CD4-positive, alpha-beta T cell treated with Interleukin-6 at 100 ng/mL for 8 hours (primary cell): ENCODE measurements around the gene ABCA2.

Experiments
- DNase-seq: peaks from one replicate; pipeline ENCODE4 v3.0.0-alpha.2; 2020; ENCODE audit warnings: mixed read lengths, low spot score

The ABCA2 gene

DNA sequence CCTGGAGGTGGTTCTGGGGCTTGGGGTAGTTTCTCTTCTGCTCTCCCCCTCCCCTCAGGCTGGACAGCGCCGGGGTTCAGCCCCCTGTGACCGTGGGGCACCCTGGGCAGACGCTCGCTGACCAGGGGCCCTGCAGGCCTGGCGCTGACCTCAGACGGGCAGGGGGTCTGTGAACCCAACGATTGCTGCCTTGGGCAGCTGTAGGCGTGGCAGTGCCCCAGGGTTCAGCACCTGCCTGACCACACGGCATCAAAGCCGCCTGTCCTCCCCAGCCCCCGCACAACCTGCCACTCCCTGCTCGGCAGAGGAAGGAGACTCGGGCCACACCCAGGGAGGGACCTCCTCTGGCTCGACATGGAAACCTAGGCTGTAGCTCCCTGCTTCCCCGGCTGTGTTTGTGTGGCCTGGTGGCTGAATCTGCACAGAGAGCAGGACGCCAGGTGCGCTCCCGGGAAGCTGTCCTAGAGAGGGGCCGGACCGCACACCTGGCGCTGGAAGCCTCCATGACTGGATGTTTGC, 63.8 kb downstream of the ABCA2 start:
- DNase-seq, result no peak

DNA sequence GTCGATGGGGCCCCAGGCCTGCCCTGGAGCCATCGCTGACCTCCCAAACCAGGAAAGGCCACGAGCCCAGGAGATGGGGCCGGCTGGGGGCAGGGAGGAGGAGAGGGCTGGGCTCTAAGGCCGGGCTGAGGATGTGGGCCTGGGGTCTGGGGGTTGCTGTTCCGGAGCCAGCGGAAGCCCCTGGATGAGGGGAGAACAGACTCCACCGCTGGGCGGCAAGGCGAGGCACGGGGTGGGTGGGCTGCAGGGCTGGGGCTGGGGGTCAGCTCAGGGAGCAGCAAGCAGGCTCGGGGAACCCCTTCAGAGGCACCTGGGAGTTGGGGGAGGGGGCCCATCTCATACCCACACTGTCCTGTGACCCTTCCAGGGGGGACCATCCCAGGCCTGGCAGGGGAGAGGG, 64.3 kb downstream of the ABCA2 start:
- no peak for DNase-seq

DNA sequence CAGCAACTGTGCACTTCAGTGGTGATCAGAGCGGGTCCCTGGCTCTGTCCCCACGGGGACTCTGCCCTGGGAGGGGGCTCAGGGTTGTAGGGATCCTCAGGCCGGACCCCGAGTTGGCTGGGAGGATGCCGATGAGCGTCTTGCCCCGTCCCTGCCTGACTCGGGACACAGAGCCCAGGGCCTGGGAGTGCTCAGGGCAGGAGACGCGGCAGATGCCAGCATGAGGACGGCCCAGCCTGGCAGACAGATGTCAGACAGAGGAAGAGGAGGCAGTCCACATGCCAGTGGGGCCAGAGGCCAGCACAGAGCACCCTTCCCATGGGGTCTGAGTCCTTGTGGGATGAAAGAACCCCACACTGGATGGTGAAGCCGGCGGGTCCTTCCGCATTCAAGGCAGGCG, 64.7 kb downstream of the ABCA2 start:
- no peak for DNase-seq

DNA sequence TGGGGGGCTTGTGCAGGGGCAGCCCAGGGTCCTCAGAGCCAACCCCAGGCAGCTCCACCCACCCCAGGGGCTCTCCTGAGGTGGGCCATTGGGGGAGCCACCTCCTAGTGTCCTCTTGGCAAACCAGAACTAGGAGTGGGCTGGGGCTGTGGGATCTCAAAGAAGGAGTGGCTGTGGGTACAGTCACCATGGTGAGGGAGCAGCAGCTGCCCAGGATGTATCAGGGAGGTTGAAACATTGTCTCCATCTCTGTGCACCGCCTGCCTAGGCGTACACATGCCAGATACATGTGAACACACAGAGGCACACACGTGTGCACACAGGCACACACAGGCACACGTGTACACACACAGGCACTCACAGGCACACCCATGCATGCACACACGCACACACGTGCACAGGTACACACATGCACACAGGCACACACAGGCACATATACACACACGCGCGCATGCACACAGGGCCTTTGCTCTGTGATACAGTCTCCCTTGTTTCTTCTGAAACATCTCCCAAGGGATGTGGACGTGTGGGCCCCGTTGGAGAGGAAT, 65.3 kb downstream of the ABCA2 start:
- no peak for DNase-seq

DNA sequence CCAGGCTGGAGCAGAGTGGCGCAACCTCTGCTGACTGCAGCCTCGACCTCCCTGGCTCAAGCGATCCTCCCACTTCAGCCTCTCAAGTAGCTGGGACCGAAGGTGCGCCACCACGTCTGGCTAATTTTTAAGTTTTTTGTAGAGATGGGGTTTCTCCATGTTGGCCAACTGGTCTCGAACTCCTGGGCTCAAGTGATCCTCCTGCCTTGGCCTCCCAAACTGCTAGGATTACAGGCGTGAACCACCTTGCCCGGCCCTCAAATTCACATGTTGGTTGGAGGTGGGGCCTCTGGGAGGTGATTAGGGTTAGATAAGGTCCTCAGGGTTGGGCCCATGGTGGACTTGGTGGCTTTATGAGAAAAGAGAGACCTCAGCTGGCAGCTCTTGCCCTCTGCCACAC, 65.9 kb downstream of the ABCA2 start:
- DNase-seq, result no peak

DNA sequence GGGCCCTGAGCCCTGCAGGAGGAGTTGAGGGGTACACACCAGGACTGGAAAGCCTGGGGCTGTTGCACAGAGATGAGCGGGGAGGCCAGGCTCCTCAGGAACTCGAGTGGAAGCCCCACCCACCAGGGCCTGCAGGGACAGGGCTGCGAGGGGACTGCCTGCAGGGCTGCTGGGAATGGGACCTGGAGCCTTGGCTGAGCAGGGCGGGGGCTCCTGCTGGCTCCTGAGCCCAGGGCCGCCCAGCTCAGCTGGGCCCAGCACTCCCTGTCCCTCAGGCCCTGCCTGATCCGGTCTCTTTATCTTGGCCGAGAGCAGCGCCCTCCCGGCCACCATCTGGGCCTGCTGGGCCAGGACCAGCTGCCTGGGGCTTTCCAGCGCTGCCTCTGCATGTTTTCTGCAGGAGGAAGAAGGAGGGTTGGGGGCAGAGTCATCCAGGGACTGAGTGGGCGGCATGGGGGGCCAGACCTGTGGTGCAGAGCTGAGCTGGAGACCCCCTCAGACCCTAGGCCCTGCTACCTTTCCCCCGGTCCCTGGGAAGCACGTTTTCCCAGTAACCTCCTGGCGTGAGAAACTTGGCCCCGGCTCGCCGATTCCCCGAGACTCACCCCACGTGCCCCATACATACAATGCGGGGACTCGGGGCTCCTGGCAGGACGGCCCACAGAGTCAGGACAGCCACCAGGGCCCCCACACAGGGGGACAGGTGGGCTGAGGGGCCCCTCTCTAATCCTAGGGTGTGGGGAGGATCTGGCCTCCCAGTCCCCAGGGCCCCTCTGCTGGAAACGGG, 66.6 kb downstream of the ABCA2 start:
- DNase-seq, result no peak

DNA sequence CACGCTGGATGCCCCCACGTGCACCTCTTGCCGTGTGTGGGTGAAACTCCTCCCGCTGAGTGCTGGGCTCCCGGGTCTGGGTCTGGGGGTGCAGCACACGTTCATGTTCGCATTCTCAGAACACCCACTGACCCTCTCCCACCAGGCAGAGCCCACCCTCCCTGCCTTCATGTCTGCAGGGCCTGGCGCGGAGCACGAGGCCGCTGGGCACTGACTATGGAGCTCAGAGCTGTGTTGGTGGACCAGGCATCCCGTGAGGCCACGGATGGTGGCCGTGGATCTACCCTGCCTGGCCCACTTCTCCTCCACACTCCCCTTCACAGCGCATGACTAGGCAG, 67.1 kb downstream of the ABCA2 start:
- DNase-seq, result no peak

DNA sequence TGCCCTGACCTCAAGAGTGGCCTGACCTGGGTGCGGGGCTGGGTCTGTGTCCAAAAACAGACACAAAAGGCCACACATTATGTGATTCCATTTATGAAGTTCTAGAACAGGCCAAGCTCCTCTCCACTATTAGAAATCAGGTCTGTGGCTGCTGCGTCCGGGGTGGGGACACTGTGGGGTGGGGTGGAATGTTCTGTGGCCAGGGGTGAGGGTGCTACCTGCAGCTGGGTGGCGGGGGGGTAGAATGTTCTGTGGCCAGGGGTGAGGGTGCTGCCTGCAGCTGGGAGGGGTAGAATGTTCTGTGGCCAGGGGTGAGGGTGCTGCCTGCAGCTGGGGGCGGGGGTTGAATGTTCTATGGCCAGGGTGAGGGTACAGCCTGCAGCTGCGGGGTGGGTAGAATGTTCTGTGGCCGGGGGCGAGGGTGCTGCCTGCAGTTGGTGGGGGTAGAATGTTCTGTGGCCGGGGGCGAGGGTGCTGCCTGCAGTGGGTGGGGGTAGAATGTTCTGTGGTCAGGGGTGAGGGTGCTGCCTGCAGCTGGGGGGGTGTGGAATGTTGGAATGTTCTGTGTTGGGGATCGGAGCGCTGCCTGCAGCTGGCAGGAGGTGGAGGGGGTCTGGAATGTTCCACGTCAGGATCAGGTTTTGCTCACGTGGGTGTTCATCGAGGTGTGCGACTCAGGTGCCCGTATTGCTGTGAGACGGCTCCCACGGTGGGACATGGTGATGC, 67.7 kb downstream of the ABCA2 start:
- DNase-seq, result peak; percentile 53

DNA sequence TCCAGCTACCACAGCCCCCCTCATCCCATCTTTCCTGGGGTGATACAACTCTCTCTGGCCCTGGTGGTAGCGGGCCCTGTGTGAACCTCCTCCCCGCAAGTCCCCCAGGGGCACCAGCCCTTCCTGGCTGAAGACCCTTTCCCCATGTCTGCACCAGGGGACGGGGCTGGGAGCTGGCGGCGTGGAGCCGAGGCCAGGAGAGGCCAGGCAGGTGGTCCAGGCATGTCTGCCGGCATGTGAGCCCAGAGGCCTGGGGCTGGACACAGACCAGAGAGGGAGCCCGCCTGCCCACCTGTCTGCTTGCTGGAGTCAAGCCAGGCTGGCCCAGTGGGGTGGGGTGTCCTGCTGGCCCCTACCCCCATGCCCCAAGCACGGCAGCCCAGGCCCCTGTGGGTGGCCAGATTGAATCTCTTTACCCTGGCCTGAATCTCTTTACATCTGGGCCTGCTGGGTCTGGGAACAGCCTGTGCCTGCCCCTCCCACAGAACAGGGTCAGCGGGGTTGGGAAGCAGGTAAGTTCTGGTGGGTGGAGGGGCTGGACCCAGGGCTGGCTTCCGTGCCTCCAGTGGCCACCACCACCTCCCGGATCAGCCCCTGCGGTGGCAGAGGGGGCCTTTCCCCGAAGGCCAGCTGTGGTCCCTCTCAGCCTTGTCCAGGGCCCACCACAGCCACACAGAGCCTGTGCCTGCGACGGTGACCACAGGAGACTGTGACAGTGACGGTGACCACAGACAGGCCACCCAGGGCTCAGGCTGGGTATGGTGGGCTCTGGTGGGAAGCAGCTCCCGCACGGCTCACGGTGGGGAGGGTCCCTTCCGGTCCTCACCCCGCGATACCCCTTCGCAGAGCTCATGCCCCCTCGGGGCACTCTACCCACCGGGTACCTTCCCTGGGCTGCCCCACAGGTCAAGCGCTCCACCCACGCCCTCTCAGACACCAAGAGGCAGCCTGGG, 68.9 kb downstream of the ABCA2 start:
- no peak for DNase-seq

DNA sequence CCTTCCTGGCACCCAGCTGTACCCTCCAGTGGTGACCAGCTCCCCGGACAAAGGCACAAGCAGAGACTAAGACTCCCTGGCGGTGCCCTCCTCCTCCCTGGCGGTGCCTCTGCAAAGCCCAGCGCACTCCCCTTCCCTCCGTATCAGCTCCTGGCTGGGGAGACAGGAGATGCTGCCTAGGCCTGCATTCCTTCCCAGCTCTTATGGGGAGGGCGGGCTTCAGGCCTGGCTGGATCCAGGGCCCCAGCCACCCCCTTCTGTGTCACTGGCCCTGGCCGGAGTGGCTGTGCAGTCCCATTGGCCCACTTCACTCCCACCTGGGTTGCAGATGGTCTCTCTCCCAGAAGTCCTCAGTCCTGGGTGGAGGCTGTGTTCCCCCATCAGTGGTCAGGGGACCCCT, 69.6 kb downstream of the ABCA2 start:
- no peak for DNase-seq

DNA sequence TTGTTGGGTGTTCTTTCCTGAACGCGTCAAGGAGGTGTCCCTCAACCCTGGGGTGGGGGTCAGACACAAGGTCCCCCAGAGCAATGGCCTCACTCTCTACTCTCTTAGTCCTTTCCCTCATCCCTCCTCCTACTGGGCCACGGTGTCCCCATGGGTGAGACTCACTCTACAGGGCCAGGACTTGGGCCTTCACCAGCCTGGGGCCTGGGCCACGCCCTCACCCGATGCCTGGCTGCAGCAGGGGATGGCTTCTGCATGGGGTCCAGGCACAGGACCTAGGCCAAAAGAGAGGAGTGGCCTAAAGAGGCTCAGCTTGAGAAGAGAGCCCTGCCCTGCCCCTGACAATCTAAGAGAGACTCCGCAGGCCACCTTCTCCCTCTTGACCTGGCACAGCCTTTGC, 70.1 kb downstream of the ABCA2 start:
- DNase-seq, result no peak

DNA sequence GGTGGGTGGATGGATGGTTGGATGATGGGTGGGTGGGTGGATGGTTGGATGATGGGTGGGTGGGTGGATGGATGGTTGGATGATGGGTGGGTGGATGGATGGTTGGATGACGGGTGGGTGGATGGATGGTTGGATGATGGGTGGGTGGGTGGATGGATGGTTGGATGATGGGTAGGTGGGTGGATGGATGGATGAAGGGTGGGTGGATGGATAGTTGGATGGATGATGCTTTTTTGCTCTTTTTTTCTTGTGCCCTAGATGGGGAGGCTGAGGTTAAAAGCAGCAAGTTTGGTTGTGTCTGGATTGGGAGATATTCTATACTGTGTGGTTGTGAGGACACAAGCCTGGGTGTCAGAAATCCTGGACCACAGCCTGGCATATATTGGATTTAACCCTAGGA, 70.6 kb downstream of the ABCA2 start:
- no peak for DNase-seq
